Stimulated activated CD8-positive, alpha-beta memory T cell treated with anti-CD3 and anti-CD28 coated beads, Interleukin-12 subunit alpha, Interleukin-12 subunit beta, amount 100 ng/mL, for 24 hours (primary cell): Measurements from ENCODE around the gene HECTD4.

Experiments
- DNase-seq: peaks from one replicate; pipeline ENCODE4 v3.0.0-alpha.2; 2020; ENCODE audit errors: extremely low read depth

The HECTD4 gene

GRCh38 chr12:112322441-112322840 lies 59.8 kb downstream of the HECTD4 start:
- DNase-seq: no peak

GRCh38 chr12:112321245-112321644 lies 61.0 kb downstream of the HECTD4 start:
- no peak for DNase-seq

GRCh38 chr12:112319395-112319794 lies 62.8 kb downstream of the HECTD4 start:
- no peak for DNase-seq

GRCh38 chr12:112317481-112317880 lies 64.8 kb downstream of the HECTD4 start:
- no peak for DNase-seq

- no peak for DNase-seq
These were observed 67.2 kb downstream of the HECTD4 start for GRCh38 chr12:112314981-112315380.

- no peak for DNase-seq
These were observed 72.4 kb downstream of the HECTD4 start for GRCh38 chr12:112309797-112310196.

- DNase-seq: no peak
These were observed 73.6 kb downstream of the HECTD4 start for GRCh38 chr12:112308652-112309051.

GRCh38 chr12:112308161-112308560 lies 74.1 kb downstream of the HECTD4 start:
- DNase-seq: no peak

- DNase-seq: no peak
These were observed 74.8 kb downstream of the HECTD4 start for GRCh38 chr12:112307317-112308011.

- no peak for DNase-seq
These were observed 76.3 kb downstream of the HECTD4 start for GRCh38 chr12:112305951-112306350.

- no peak for DNase-seq
These were observed 77.8 kb downstream of the HECTD4 start for GRCh38 chr12:112304436-112304835.

- no peak for DNase-seq
These were observed 78.4 kb downstream of the HECTD4 start for GRCh38 chr12:112303799-112304198.

GRCh38 chr12:112303004-112303403 lies 79.2 kb downstream of the HECTD4 start:
- DNase-seq: peak; percentile 14

- no peak for DNase-seq
These were observed 82.5 kb downstream of the HECTD4 start for GRCh38 chr12:112299704-112300103.

GRCh38 chr12:112297188-112297587 lies 85.0 kb downstream of the HECTD4 start:
- no peak for DNase-seq

GRCh38 chr12:112296183-112296582 lies 86.0 kb downstream of the HECTD4 start:
- no peak for DNase-seq

GRCh38 chr12:112294793-112295192 lies 87.4 kb downstream of the HECTD4 start:
- no peak for DNase-seq

- no peak for DNase-seq
These were observed 93.6 kb downstream of the HECTD4 start for GRCh38 chr12:112288638-112289037.

GRCh38 chr12:112285600-112286401 lies 96.4 kb downstream of the HECTD4 start:
- no peak for DNase-seq

GRCh38 chr12:112283546-112283945 lies 98.7 kb downstream of the HECTD4 start:
- no peak for DNase-seq

GRCh38 chr12:112282920-112283319 lies 99.3 kb downstream of the HECTD4 start:
- no peak for DNase-seq

GRCh38 chr12:112275836-112276235 lies 106.4 kb downstream of the HECTD4 start:
- no peak for DNase-seq

- no peak for DNase-seq
These were observed 107.0 kb downstream of the HECTD4 start for GRCh38 chr12:112275207-112275606.
